OCI-LY1 (cell line): ENCODE measurements around the gene SRSF1.

Experiments used
- H2AFZ ChIP-seq: fragments of 200-600 bp; sonication (generic), shearing (Covaris generic); 2 replicates; pipeline ENCODE4 v1.6.0; 2014; ENCODE audit warnings: antibody characterized with exemption, mild to moderate bottlenecking, low read length
- H3F3A ChIP-seq: fragments of 200-600 bp; sonication (generic), shearing (Covaris generic); 2 replicates; pipeline ENCODE4 v1.6.0; 2014; ENCODE audit warnings: mild to moderate bottlenecking, antibody characterized with exemption, low read length, moderate library complexity; ENCODE audit not compliant: insufficient read depth
- H3K27ac ChIP-seq: fragments of 200-600 bp; sonication (generic); 2 replicates; pipeline ENCODE4 v1.5.1; 2014; ENCODE audit warnings: low read length, mixed run types, mild to moderate bottlenecking, low read depth; ENCODE audit not compliant: poor library complexity, severe bottlenecking
- H3K27me3 ChIP-seq: fragments of 200-600 bp; sonication (generic); 2 replicates; pipeline ENCODE4 v1.6.0; 2014; ENCODE audit warnings: antibody characterized with exemption, mild to moderate bottlenecking, low read length, moderate library complexity; ENCODE audit not compliant: insufficient read depth
- H3K36me3 ChIP-seq: fragments of 200-600 bp; sonication (generic); 2 replicates; pipeline ENCODE4 v1.6.1; 2014; ENCODE audit warnings: mild to moderate bottlenecking, antibody characterized with exemption, low read length, moderate library complexity, mixed read lengths; ENCODE audit not compliant: insufficient read depth
- H3K4me1 ChIP-seq: fragments of 200-600 bp; sonication (generic); 2 replicates; pipeline ENCODE4 v1.5.1; 2014; ENCODE audit warnings: mild to moderate bottlenecking, low read length, moderate library complexity; ENCODE audit not compliant: insufficient read depth, severe bottlenecking
- H3K4me2 ChIP-seq: fragments of 200-600 bp; sonication (generic), shearing (Covaris generic); 2 replicates; pipeline ENCODE4 v1.6.1; 2014; ENCODE audit warnings: low read length
- H3K4me3 ChIP-seq: fragments of 200-600 bp; sonication (generic); 2 replicates; pipeline ENCODE4 v1.5.1; 2014; ENCODE audit warnings: low read length, low read depth, mild to moderate bottlenecking, mixed read lengths; ENCODE audit not compliant: poor library complexity, severe bottlenecking
- H3K79me2 ChIP-seq: fragments of 200-600 bp; shearing (Covaris generic); 2 replicates; pipeline ENCODE4 v1.6.1; 2016; ENCODE audit warnings: mixed run types, low read length, mixed read lengths; ENCODE audit not compliant: insufficient read depth
- H3K9ac ChIP-seq: fragments of 200-600 bp; sonication (generic), shearing (Covaris generic); 2 replicates; pipeline ENCODE4 v1.6.1; 2014; ENCODE audit warnings: mild to moderate bottlenecking, low read length, mixed read lengths
- H3K9me2 ChIP-seq: fragments of 200-600 bp; sonication (generic), shearing (Covaris generic); 2 replicates; pipeline ENCODE4 v1.6.1; 2014; ENCODE audit warnings: low read depth, mild to moderate bottlenecking, low read length, mixed read lengths
- H3K9me3 ChIP-seq: fragments of 200-600 bp; shearing (Covaris generic); 2 replicates; pipeline ENCODE4 v1.6.1; 2014; ENCODE audit warnings: low read length, mixed read lengths
- H4K20me1 ChIP-seq: fragments of 200-600 bp; sonication (generic), shearing (Covaris generic); 2 replicates; pipeline ENCODE4 v1.6.0; 2016; ENCODE audit warnings: mild to moderate bottlenecking, low read length; ENCODE audit not compliant: insufficient read depth
- CTCF ChIP-seq: fragments of 200-600 bp; sonication (generic), shearing (Covaris generic); IDR thresholded peaks from 2 replicates; pipeline ENCODE4 v1.5.1; 2017; ENCODE audit warnings: mild to moderate bottlenecking, antibody characterized with exemption, low read length, moderate library complexity, mixed read lengths
- EZH2 ChIP-seq: fragments of 200-600 bp; sonication (generic), shearing (Covaris generic); IDR thresholded peaks from 2 replicates; pipeline ENCODE4 v1.8.0; 2017; ENCODE audit warnings: borderline replicate concordance, mixed run types, mild to moderate bottlenecking, antibody characterized with exemption, low read length, moderate library complexity, mixed read lengths

SRSF1 gene

GRCh38 chr17:58041161-58041560 lies 34.1 kb upstream of the SRSF1 start:
- no peaks in the 10 kb centered on the region for H3K9me2 ChIP-seq
- peaks cover 4% of the 10 kb centered on the region; the same call in 1 of the 2 replicates for H3K27me3 ChIP-seq
- H3K9ac ChIP-seq: no peak overlapping the region
- no peak for TF ChIP-seq CTCF
- no peak for TF ChIP-seq EZH2
- H3K27ac ChIP-seq: no peak overlapping the region
- H3K36me3 ChIP-seq: no peaks in the 10 kb centered on the region
- H3K4me1 ChIP-seq: no peaks in the 10 kb centered on the region
- no peaks in the 10 kb centered on the region for H3K79me2 ChIP-seq
- no peak overlapping the region for H3K4me2 ChIP-seq
- H3F3A ChIP-seq: no peaks in the 10 kb centered on the region
- no peaks in the 10 kb centered on the region for H4K20me1 ChIP-seq
- H3K4me3 ChIP-seq: no peak overlapping the region
- no peak overlapping the region for H2AFZ ChIP-seq
- H3K9me3 ChIP-seq: no peaks in the 10 kb centered on the region

- H3K79me2 ChIP-seq: no peaks in the 10 kb centered on the region
- TF ChIP-seq EZH2: no peak
- no peak for TF ChIP-seq CTCF
- no peaks in the 10 kb centered on the region for H4K20me1 ChIP-seq
- no peaks in the 10 kb centered on the region for H3F3A ChIP-seq
- H3K9me3 ChIP-seq: no peaks in the 10 kb centered on the region
- H3K9me2 ChIP-seq: no peaks in the 10 kb centered on the region
- no peaks in the 10 kb centered on the region for H3K4me1 ChIP-seq
- H3K4me3 ChIP-seq: no peak overlapping the region
- no peak overlapping the region for H2AFZ ChIP-seq
- no peaks in the 10 kb centered on the region for H3K36me3 ChIP-seq
- H3K27ac ChIP-seq: no peak overlapping the region
- no peak overlapping the region for H3K4me2 ChIP-seq
- H3K27me3 ChIP-seq: peaks cover 4% of the 10 kb centered on the region; the same call in 1 of the 2 replicates
- H3K9ac ChIP-seq: no peak overlapping the region
Observed at GRCh38 chr17:58040386-58040785, 33.3 kb upstream of the SRSF1 start.

GRCh38 chr17:58039975-58040374 lies 32.9 kb upstream of the SRSF1 start:
- no peaks in the 10 kb centered on the region for H3K36me3 ChIP-seq
- H3K4me1 ChIP-seq: no peaks in the 10 kb centered on the region
- H3K27me3 ChIP-seq: peaks cover 4% of the 10 kb centered on the region; the same call in 1 of the 2 replicates
- no peaks in the 10 kb centered on the region for H3K79me2 ChIP-seq
- no peak overlapping the region for H3K27ac ChIP-seq
- H3F3A ChIP-seq: no peaks in the 10 kb centered on the region
- no peak for TF ChIP-seq CTCF
- no peak for TF ChIP-seq EZH2
- H3K4me3 ChIP-seq: no peak overlapping the region
- no peaks in the 10 kb centered on the region for H3K9me2 ChIP-seq
- H3K9me3 ChIP-seq: no peaks in the 10 kb centered on the region
- H3K4me2 ChIP-seq: no peak overlapping the region
- no peak overlapping the region for H3K9ac ChIP-seq
- no peak overlapping the region for H2AFZ ChIP-seq
- H4K20me1 ChIP-seq: no peaks in the 10 kb centered on the region
